HepG2 (cell line): ENCODE results near the gene PRKAG1. TPM values are rescaled to one million over a fixed set of nuclear protein-coding genes. Genes with fewer than 3 reads are reported as not detected.

Experiments used
- CBFB ChIP-seq: sonication (generic); formaldehyde crosslinking; IDR thresholded peaks from 2 replicates; pipeline ENCODE4 v1.4.0; 2020; ENCODE audit warnings: missing genetic modification reagents
- CERS6 ChIP-seq: sonication (generic); formaldehyde crosslinking; IDR thresholded peaks from 2 replicates; pipeline ENCODE4 v1.5.0; 2020; ENCODE audit warnings: missing genetic modification reagents
- ELF4 ChIP-seq: sonication (generic); formaldehyde crosslinking; IDR thresholded peaks from 2 replicates; pipeline ENCODE4 v1.5.0; 2020; ENCODE audit warnings: missing genetic modification reagents, mild to moderate bottlenecking, moderate library complexity, borderline replicate concordance
- FOXJ3 ChIP-seq: sonication (generic); formaldehyde crosslinking; IDR thresholded peaks from 2 replicates; pipeline ENCODE4 v1.4.0; 2020; ENCODE audit warnings: missing genetic modification reagents, mild to moderate bottlenecking, borderline replicate concordance
- HDAC1 ChIP-seq: sonication (generic); formaldehyde crosslinking; IDR thresholded peaks from 2 replicates; pipeline ENCODE4 v1.5.1; 2020; ENCODE audit warnings: mild to moderate bottlenecking, missing genetic modification reagents
- HDAC2 ChIP-seq: sonication (generic); formaldehyde crosslinking; IDR thresholded peaks from 2 replicates; pipeline ENCODE4 v1.4.0; 2020; ENCODE audit warnings: missing genetic modification reagents
- HNRNPH1 ChIP-seq: fragments of 200-400 bp; formaldehyde crosslinking; optimal IDR thresholded peaks from 2 replicates; pipeline ENCODE3; 2017; ENCODE audit warnings: mild to moderate bottlenecking, low read depth, low read length
- ISL2 ChIP-seq: sonication (generic); formaldehyde crosslinking; IDR thresholded peaks from 2 replicates; pipeline ENCODE4 v1.5.0; 2020; ENCODE audit warnings: missing genetic modification reagents
- KDM5B ChIP-seq: sonication (generic); formaldehyde crosslinking; IDR thresholded peaks from 2 replicates; pipeline ENCODE4 v1.4.0; 2020; ENCODE audit warnings: missing genetic modification reagents, mild to moderate bottlenecking, borderline replicate concordance
- POLR2A ChIP-seq, 2 experiments: IDR thresholded peaks; 2 replicates each; pipeline ENCODE4 v1.6.1; 2011; ENCODE audit warnings: low read depth in 2 of 2, low read length in 2 of 2, mild to moderate bottlenecking in 1 of 2, moderate library complexity in 1 of 2; ENCODE audit not compliant: insufficient read depth in 1 of 2
- SAP130 ChIP-seq: IDR thresholded peaks from 2 replicates; pipeline ENCODE4 v1.6.1; 2016; ENCODE audit warnings: low read depth
- TBL1XR1 ChIP-seq: fragments of 150-350 bp; IDR thresholded peaks from 2 replicates; pipeline ENCODE4 v1.6.1; 2014; ENCODE audit warnings: borderline replicate concordance, low read length; ENCODE audit not compliant: partially characterized antibody
- TCF7 ChIP-seq: sonication (generic); IDR thresholded peaks from 2 replicates; pipeline ENCODE4 v1.6.1; 2016; ENCODE audit warnings: antibody characterized with exemption, low read depth
- ZFP1 ChIP-seq: IDR thresholded peaks from 2 replicates; pipeline ENCODE4 v1.6.1; 2016
- ZNF292 ChIP-seq: sonication (generic); formaldehyde crosslinking; IDR thresholded peaks from 2 replicates; pipeline ENCODE4 v1.8.1; 2022; ENCODE audit warnings: mild to moderate bottlenecking, low read depth, missing genetic modification reagents, borderline replicate concordance
- ZNF557 ChIP-seq: sonication (generic); formaldehyde crosslinking; IDR thresholded peaks from 2 replicates; pipeline ENCODE4 v1.4.0; 2020; ENCODE audit warnings: missing genetic modification reagents
- ZNF780A ChIP-seq: sonication (generic); formaldehyde crosslinking; IDR thresholded peaks from 2 replicates; pipeline ENCODE4 v1.8.0; 2022; ENCODE audit warnings: mild to moderate bottlenecking, missing genetic modification reagents, moderate library complexity
- ZNF850 ChIP-seq: sonication (generic); formaldehyde crosslinking; conservative IDR thresholded peaks from 2 replicates; pipeline ENCODE4 v1.9.0; 2021; ENCODE audit warnings: mild to moderate bottlenecking, missing genetic modification reagents
- polyA plus RNA-seq, 8 experiments: library from polyadenylated mRNA; depleted of rRNA in 3 of 8; stranded (reverse) in 7 of 8; unstranded in 1 of 8; fragments of >200 nt; fragmentation: Illumina TruSeq in 4 of 8; extraction: Trizol in 4 of 8; gene quantifications; 2 replicates each; pipeline versions ENCODE4 v1.2.1 to v1.2.3, GENCODE V29; 2011 to 2016; ENCODE audit warnings: low read depth in 4 of 8, missing spikeins in 1 of 8, mixed read lengths in 1 of 8; ENCODE audit not compliant: insufficient read depth in 1 of 8
- total RNA-seq, 5 experiments: library from RNA; depleted of rRNA; stranded (reverse); fragments of >200 nt; fragmentation: Illumina TruSeq; extraction: Trizol; gene quantifications; 2 replicates each; pipeline ENCODE4 v1.2.3, GENCODE V29; 2016; ENCODE audit warnings: low read depth in 1 of 5
- TF ChIP-seq, protein P1 (sequence below): sonication (generic); formaldehyde crosslinking; IDR thresholded peaks from 2 replicates; pipeline ENCODE4 v1.5.0; 2020; ENCODE audit warnings: mild to moderate bottlenecking, missing genetic modification reagents
- TF ChIP-seq, protein P2 (sequence below): sonication (generic); formaldehyde crosslinking; IDR thresholded peaks from 2 replicates; pipeline ENCODE4 v1.4.0; 2020; ENCODE audit warnings: missing genetic modification reagents, borderline replicate concordance
- TF ChIP-seq, protein P3 (sequence below): sonication (generic); formaldehyde crosslinking; IDR thresholded peaks from 2 replicates; pipeline ENCODE4 v1.9.0; 2021; ENCODE audit warnings: missing genetic modification reagents, borderline replicate concordance

The PRKAG1 gene
- total and polyA plus RNA-seq, 2 of the 13 experiments (the other 11 are each of a cell fraction or from before 2014, with no cell fraction given), result 26.1 to 32.8 TPM

DNA sequence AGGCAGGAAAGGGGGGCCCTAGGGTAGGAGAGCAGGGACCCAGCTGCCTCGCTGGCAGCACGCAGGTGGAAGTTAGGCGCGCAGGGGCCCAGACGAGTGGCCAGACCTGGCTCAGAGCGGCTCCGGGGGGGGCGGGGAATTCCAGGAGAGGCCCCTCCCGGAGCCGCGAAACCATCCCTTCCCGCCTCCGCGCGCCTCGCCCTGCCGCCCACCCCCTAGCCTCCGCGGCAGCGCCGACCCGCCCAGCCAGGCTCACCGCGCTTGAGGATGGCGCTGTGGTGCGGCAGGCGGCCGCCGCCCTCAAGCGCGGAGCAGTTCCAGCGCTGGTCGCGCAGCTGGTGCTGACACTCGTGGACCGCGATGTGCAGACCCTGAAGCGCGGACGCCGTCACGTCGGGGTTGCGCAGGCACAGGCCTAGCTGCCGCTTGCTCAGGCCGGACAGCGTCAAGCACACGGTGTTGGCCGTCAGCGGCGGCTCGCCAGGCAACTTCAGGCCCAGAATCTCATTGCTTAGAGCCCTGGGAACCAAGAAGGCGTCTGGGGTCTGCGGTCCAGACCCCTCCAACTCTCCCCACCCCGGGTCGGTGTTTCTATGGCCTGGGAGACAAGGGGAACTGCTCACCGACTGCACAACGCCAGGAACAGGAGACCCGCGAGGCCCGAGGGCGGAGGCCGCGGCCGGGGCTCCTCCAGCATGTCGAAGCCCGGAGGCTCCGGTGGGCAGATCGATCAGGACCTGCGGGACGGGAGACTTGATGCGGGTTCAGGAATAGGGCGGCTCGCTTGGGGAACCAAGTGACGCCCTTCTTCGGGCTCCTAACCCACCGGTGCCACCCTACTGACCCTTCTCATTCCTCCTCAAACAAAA, 48.5 kb downstream of the PRKAG1 start (continued):
- no peak for TF ChIP-seq HNRNPH1
- peak; percentile 56; the same call in 1 of the 2 replicates for TF ChIP-seq KDM5B
- no peak for TF ChIP-seq POLR2A (IDR thresholded peaks at IDR 0.05; ENCODE audit: insufficient read depth in 1 of 2, low read depth in 2 of 2, low read length in 2 of 2)
- TF ChIP-seq ZFP1 (CRISPR knock-in tag), result no peak
- no peak for TF ChIP-seq HDAC2 (CRISPR knock-in tag)
- TF ChIP-seq TCF7, result no peak
- TF ChIP-seq ZNF780A (CRISPR knock-in tag), result no peak
- 0 out of 2 replicates have a peak, but pooled peaks have one; percentile 45 for TF ChIP-seq ZNF850 (CRISPR knock-in tag)
- 0 out of 2 replicates have a peak, but pooled peaks have one; percentile 21 for TF ChIP-seq CBFB (CRISPR knock-in tag)
- peak; percentile 16; the same call in 1 of the 2 replicates for TF ChIP-seq SAP130
- TF ChIP-seq ZNF292 (CRISPR knock-in tag), result no peak
- TF ChIP-seq, protein P1, sequence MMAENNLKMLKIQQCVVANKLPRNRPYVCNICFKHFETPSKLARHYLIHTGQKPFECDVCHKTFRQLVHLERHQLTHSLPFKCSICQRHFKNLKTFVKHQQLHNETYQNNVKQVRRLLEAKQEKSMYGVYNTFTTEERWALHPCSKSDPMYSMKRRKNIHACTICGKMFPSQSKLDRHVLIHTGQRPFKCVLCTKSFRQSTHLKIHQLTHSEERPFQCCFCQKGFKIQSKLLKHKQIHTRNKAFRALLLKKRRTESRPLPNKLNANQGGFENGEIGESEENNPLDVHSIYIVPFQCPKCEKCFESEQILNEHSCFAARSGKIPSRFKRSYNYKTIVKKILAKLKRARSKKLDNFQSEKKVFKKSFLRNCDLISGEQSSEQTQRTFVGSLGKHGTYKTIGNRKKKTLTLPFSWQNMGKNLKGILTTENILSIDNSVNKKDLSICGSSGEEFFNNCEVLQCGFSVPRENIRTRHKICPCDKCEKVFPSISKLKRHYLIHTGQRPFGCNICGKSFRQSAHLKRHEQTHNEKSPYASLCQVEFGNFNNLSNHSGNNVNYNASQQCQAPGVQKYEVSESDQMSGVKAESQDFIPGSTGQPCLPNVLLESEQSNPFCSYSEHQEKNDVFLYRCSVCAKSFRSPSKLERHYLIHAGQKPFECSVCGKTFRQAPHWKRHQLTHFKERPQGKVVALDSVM, result peak; percentile 57; the same call in 1 of the 2 replicates
- TF ChIP-seq CERS6 (CRISPR knock-in tag), result no peak
- TF ChIP-seq ISL2 (CRISPR knock-in tag), result no peak
- TF ChIP-seq TBL1XR1, result no peak
- TF ChIP-seq, protein P2, sequence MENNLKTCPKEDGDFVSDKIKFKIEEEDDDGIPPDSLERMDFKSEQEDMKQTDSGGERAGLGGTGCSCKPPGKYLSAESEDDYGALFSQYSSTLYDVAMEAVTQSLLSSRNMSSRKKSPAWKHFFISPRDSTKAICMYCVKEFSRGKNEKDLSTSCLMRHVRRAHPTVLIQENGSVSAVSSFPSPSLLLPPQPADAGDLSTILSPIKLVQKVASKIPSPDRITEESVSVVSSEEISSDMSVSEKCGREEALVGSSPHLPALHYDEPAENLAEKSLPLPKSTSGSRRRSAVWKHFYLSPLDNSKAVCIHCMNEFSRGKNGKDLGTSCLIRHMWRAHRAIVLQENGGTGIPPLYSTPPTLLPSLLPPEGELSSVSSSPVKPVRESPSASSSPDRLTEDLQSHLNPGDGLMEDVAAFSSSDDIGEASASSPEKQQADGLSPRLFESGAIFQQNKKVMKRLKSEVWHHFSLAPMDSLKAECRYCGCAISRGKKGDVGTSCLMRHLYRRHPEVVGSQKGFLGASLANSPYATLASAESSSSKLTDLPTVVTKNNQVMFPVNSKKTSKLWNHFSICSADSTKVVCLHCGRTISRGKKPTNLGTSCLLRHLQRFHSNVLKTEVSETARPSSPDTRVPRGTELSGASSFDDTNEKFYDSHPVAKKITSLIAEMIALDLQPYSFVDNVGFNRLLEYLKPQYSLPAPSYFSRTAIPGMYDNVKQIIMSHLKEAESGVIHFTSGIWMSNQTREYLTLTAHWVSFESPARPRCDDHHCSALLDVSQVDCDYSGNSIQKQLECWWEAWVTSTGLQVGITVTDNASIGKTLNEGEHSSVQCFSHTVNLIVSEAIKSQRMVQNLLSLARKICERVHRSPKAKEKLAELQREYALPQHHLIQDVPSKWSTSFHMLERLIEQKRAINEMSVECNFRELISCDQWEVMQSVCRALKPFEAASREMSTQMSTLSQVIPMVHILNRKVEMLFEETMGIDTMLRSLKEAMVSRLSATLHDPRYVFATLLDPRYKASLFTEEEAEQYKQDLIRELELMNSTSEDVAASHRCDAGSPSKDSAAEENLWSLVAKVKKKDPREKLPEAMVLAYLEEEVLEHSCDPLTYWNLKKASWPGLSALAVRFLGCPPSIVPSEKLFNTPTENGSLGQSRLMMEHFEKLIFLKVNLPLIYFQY (CRISPR knock-in tag), result no peak
- TF ChIP-seq ELF4, result no peak
- TF ChIP-seq FOXJ3 (CRISPR knock-in tag), result no peak
- TF ChIP-seq HDAC1 (CRISPR knock-in tag), result peak; percentile 66; the same call in 1 of the 2 replicates
- TF ChIP-seq, protein P3, sequence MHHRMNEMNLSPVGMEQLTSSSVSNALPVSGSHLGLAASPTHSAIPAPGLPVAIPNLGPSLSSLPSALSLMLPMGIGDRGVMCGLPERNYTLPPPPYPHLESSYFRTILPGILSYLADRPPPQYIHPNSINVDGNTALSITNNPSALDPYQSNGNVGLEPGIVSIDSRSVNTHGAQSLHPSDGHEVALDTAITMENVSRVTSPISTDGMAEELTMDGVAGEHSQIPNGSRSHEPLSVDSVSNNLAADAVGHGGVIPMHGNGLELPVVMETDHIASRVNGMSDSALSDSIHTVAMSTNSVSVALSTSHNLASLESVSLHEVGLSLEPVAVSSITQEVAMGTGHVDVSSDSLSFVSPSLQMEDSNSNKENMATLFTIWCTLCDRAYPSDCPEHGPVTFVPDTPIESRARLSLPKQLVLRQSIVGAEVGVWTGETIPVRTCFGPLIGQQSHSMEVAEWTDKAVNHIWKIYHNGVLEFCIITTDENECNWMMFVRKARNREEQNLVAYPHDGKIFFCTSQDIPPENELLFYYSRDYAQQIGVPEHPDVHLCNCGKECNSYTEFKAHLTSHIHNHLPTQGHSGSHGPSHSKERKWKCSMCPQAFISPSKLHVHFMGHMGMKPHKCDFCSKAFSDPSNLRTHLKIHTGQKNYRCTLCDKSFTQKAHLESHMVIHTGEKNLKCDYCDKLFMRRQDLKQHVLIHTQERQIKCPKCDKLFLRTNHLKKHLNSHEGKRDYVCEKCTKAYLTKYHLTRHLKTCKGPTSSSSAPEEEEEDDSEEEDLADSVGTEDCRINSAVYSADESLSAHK (CRISPR knock-in tag), result no peak
- no peak for TF ChIP-seq ZNF557
